GM12878 (cell line): Measurements from ENCODE around the gene TACR1. TPM values are rescaled to one million over a fixed set of nuclear protein-coding genes. Genes with fewer than 3 reads are reported as not detected.

Source experiments
- CEBPZ ChIP-seq: fragments of 150-350 bp; IDR thresholded peaks from 2 replicates; pipeline ENCODE4 v1.6.1; 2016; ENCODE audit warnings: low read depth, low read length
- DPF2 ChIP-seq: fragments of 450-650 bp; IDR thresholded peaks from 2 replicates; pipeline ENCODE4 v1.6.1; 2017; ENCODE audit warnings: mild to moderate bottlenecking
- EZH2 ChIP-seq: IDR thresholded peaks from 2 replicates; pipeline ENCODE4 v1.6.1; 2012; ENCODE audit warnings: low read depth, mild to moderate bottlenecking, control low read depth, inconsistent platforms, low read length, borderline replicate concordance; ENCODE audit not compliant: control insufficient read depth
- GABPA ChIP-seq: IDR thresholded peaks from 2 replicates; pipeline ENCODE4 v1.6.1; 2014; ENCODE audit warnings: antibody characterized with exemption, low read depth, mild to moderate bottlenecking, inconsistent platforms
- MLLT1 ChIP-seq: fragments of 450-650 bp; IDR thresholded peaks from 2 replicates; pipeline ENCODE4 v1.6.1; 2016; ENCODE audit warnings: mild to moderate bottlenecking
- MXI1 ChIP-seq: fragments of 150-350 bp; IDR thresholded peaks from 2 replicates; pipeline ENCODE4 v1.6.1; 2011; ENCODE audit warnings: low read depth, mild to moderate bottlenecking, inconsistent platforms, low read length, improper control_type of control experiment
- RAD21 ChIP-seq: IDR thresholded peaks from 2 replicates; pipeline ENCODE4 v1.6.1; 2011; ENCODE audit warnings: mild to moderate bottlenecking, low read depth, low read length, moderate library complexity; ENCODE audit not compliant: insufficient read depth
- SMARCA5 ChIP-seq: fragments of 450-650 bp; IDR thresholded peaks from 2 replicates; pipeline ENCODE4 v1.6.1; 2017; ENCODE audit warnings: mild to moderate bottlenecking
- SP1 ChIP-seq: IDR thresholded peaks from one replicate; pipeline ENCODE4 v1.6.1; 2011; ENCODE audit warnings: low read depth, low read length
- TCF7 ChIP-seq: IDR thresholded peaks from 2 replicates; pipeline ENCODE4 v1.6.1; 2014; ENCODE audit warnings: antibody characterized with exemption, borderline replicate concordance
- ZNF217 ChIP-seq: fragments of 450-650 bp; IDR thresholded peaks from 2 replicates; pipeline ENCODE4 v1.6.1; 2017; ENCODE audit warnings: antibody characterized with exemption, mild to moderate bottlenecking
- polyA plus RNA-seq, 11 experiments: library from polyadenylated mRNA; depleted of rRNA in 4 of 11; unstranded in 6 of 11; stranded (reverse) in 5 of 11; fragments of >200 nt; fragmentation: Nextera tagmentation in 4 of 11; fragmentation: Illumina TruSeq in 1 of 11; extraction: Ambion mirVana in 4 of 11; extraction: Trizol in 1 of 11; gene quantifications; 1 replicate in 1 of 11; 2 replicates in 10 of 11; pipeline versions ENCODE4 v1.2.1 to v1.2.3, GENCODE V29; 2011 to 2016; ENCODE audit warnings: inconsistent platforms in 2 of 11, missing spikeins in 2 of 11, low read depth in 1 of 11
- total RNA-seq, 4 experiments: library from RNA; depleted of rRNA in 3 of 4; stranded (reverse); fragments of >200 nt in 3 of 4; fragmentation: Illumina TruSeq in 1 of 4; extraction: Trizol in 1 of 4; gene quantifications; 2 replicates each; pipeline versions ENCODE4 v1.2.1 to v1.2.3, GENCODE V29; 2013 to 2021
- TF ChIP-seq, protein P1 (sequence below): fragments of 450-650 bp; IDR thresholded peaks from 2 replicates; pipeline ENCODE4 v1.6.1; 2017; ENCODE audit warnings: mild to moderate bottlenecking, moderate library complexity

TACR1 gene
- total and polyA plus RNA-seq, 10 of the 15 experiments (the other 5 are each of a cell fraction or from before 2014, with no cell fraction given), result 0.04 to 1.4 (median 0.15) TPM

DNA sequence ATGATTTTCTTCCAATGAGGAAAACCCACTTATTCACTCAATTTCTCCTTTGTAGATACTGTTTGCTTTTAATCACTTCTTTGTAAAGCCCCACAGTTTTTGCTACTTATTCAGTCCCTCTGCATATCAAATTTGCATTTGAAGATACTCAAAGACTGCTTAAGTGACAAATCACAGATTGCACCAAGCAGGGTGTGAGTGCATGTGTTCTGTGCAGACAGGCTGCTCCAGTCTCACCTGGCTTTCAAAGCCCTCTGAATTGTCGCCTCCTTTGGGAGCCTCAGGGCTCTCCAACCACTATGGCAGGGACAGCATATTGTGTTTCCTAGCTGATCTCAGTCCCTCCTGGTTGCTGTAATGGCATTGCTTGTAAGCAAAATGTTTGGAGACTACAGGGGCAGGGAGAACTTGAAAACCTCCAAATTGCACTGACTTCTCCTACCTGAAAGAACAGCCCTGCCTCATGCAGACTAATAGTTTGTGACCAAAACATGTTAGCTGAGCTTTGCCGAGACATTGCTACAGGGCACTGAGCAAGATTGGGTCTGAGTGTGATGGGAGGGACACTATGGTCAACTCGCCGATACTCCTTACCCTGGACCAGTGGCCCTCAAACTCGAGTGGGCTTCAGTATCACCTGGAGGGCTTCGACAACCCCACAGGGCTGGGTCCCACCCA is 144.0 kb downstream of the TACR1 start (continued):
- no peak for TF ChIP-seq CEBPZ
- peak; percentile 63; the same call in 1 of the 2 replicates for TF ChIP-seq SMARCA5
- no peak for TF ChIP-seq TCF7
- TF ChIP-seq MXI1, result no peak
- TF ChIP-seq SP1, result no peak
- no peak for TF ChIP-seq MLLT1
- TF ChIP-seq RAD21, result no peak
- TF ChIP-seq EZH2, result no peak
- TF ChIP-seq, protein P1, sequence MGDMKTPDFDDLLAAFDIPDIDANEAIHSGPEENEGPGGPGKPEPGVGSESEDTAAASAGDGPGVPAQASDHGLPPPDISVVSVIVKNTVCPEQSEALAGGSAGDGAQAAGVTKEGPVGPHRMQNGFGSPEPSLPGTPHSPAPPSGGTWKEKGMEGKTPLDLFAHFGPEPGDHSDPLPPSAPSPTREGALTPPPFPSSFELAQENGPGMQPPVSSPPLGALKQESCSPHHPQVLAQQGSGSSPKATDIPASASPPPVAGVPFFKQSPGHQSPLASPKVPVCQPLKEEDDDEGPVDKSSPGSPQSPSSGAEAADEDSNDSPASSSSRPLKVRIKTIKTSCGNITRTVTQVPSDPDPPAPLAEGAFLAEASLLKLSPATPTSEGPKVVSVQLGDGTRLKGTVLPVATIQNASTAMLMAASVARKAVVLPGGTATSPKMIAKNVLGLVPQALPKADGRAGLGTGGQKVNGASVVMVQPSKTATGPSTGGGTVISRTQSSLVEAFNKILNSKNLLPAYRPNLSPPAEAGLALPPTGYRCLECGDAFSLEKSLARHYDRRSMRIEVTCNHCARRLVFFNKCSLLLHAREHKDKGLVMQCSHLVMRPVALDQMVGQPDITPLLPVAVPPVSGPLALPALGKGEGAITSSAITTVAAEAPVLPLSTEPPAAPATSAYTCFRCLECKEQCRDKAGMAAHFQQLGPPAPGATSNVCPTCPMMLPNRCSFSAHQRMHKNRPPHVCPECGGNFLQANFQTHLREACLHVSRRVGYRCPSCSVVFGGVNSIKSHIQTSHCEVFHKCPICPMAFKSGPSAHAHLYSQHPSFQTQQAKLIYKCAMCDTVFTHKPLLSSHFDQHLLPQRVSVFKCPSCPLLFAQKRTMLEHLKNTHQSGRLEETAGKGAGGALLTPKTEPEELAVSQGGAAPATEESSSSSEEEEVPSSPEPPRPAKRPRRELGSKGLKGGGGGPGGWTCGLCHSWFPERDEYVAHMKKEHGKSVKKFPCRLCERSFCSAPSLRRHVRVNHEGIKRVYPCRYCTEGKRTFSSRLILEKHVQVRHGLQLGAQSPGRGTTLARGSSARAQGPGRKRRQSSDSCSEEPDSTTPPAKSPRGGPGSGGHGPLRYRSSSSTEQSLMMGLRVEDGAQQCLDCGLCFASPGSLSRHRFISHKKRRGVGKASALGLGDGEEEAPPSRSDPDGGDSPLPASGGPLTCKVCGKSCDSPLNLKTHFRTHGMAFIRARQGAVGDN, result peak; percentile 96; the same call in 1 of the 2 replicates
- no peak; the same call in 1 of the 2 replicates for TF ChIP-seq DPF2
- peak; percentile 34; the same call in 1 of the 2 replicates for TF ChIP-seq ZNF217
- TF ChIP-seq GABPA, result no peak
